Measurements from ENCODE around the gene NEDD4.

NEDD4 gene

GRCh38 chr15:56014677-56015076 is 21.3 kb upstream of the NEDD4 start:
- no peak for TF ChIP-seq SIN3A (IDR thresholded peaks at IDR 0.05; ENCODE audit: borderline replicate concordance, insufficient read depth, low read length)
- no peak for TF ChIP-seq POLR2AphosphoS5 (IDR thresholded peaks at IDR 0.05; ENCODE audit: low read depth, low read length)
- no peak for TF ChIP-seq TAF1 (IDR thresholded peaks at IDR 0.05; ENCODE audit: borderline replicate concordance, insufficient read depth, low read length)
- no peak for TF ChIP-seq REST (IDR thresholded peaks at IDR 0.05; ENCODE audit: insufficient read depth in 1 of 2, low read depth in 2 of 2, low read length in 2 of 2)
- no peak for TF ChIP-seq FOXP2 (optimal IDR thresholded peaks at IDR 0.05; ENCODE audit: borderline replicate concordance, extremely low read depth, extremely low read length, insufficient read depth)

- TF ChIP-seq FOXP2 (optimal IDR thresholded peaks at IDR 0.05; ENCODE audit: borderline replicate concordance, extremely low read depth, extremely low read length, insufficient read depth) (no peak), POLR2AphosphoS5 (IDR thresholded peaks at IDR 0.05; ENCODE audit: low read depth, low read length) (no peak), TAF1 (IDR thresholded peaks at IDR 0.05; ENCODE audit: borderline replicate concordance, insufficient read depth, low read length) (no peak), SIN3A (IDR thresholded peaks at IDR 0.05; ENCODE audit: borderline replicate concordance, insufficient read depth, low read length) (no peak), REST (IDR thresholded peaks at IDR 0.05; ENCODE audit: insufficient read depth in 1 of 2, low read depth in 2 of 2, low read length in 2 of 2) (no peak)
These were observed 8.2 kb upstream of the NEDD4 start for GRCh38 chr15:56001471-56002078.

GRCh38 chr15:55999658-56000057 is 6.2 kb upstream of the NEDD4 start:
- no peak for TF ChIP-seq FOXP2 (optimal IDR thresholded peaks at IDR 0.05; ENCODE audit: borderline replicate concordance, extremely low read depth, extremely low read length, insufficient read depth)
- TF ChIP-seq SIN3A (IDR thresholded peaks at IDR 0.05; ENCODE audit: borderline replicate concordance, insufficient read depth, low read length): no peak
- no peak for TF ChIP-seq TAF1 (IDR thresholded peaks at IDR 0.05; ENCODE audit: borderline replicate concordance, insufficient read depth, low read length)
- TF ChIP-seq REST (IDR thresholded peaks at IDR 0.05; ENCODE audit: insufficient read depth in 1 of 2, low read depth in 2 of 2, low read length in 2 of 2): no peak
- TF ChIP-seq POLR2AphosphoS5 (IDR thresholded peaks at IDR 0.05; ENCODE audit: low read depth, low read length): no peak

GRCh38 chr15:55998478-55998877 is 5.1 kb upstream of the NEDD4 start:
- no peak for TF ChIP-seq SIN3A (IDR thresholded peaks at IDR 0.05; ENCODE audit: borderline replicate concordance, insufficient read depth, low read length)

GRCh38 chr15:55993804-55994560 is 570 bp upstream of the NEDD4 start:
- TF ChIP-seq REST (IDR thresholded peaks at IDR 0.05; ENCODE audit: insufficient read depth in 1 of 2, low read depth in 2 of 2, low read length in 2 of 2) (no peak), FOXP2 (optimal IDR thresholded peaks at IDR 0.05; ENCODE audit: borderline replicate concordance, extremely low read depth, extremely low read length, insufficient read depth) (no peak), SIN3A (IDR thresholded peaks at IDR 0.05; ENCODE audit: borderline replicate concordance, insufficient read depth, low read length) (no peak), POLR2AphosphoS5 (IDR thresholded peaks at IDR 0.05; ENCODE audit: low read depth, low read length) (no peak), TAF1 (IDR thresholded peaks at IDR 0.05; ENCODE audit: borderline replicate concordance, insufficient read depth, low read length) (no peak)

Measured in PFSK-1 (cell line).